Thyroid gland (tissue), 4 donors: ENCODE data around the gene PPP1R13B. TPM values are rescaled to one million over a fixed set of nuclear protein-coding genes. Genes with fewer than 3 reads are reported as not detected.
A peak's percentile ranks its signal among the peaks of the same experiment; 100 is the strongest.

Experiments
- DNase-seq, 2 donors: peaks; one replicate each; pipeline ENCODE4 v3.0.0-alpha.2; 2019
- H3K27ac ChIP-seq, 3 donors: fragments of 200-600 bp; sonication (generic); 1 replicate in 2 of 3; 2 replicates in 1 of 3; pipeline ENCODE4 v1.5.1; 2016 to 2019; ENCODE audit warnings: mild to moderate bottlenecking in 1 of 3, moderate library complexity in 1 of 3
- H3K27me3 ChIP-seq: fragments of 200-600 bp; sonication (generic); one replicate; pipeline ENCODE4 v1.5.1; 2019
- H3K36me3 ChIP-seq, 2 donors: fragments of 200-600 bp; sonication (generic); one replicate each; pipeline ENCODE4 v1.5.1; 2016 to 2019
- H3K4me1 ChIP-seq, 2 donors: fragments of 200-600 bp; sonication (generic); one replicate each; pipeline ENCODE4 v1.5.1; 2017 to 2019
- H3K4me3 ChIP-seq, 3 donors: fragments of 200-600 bp; sonication (generic); replicated peaks in 1 of 3; 1 replicate in 2 of 3; 2 replicates in 1 of 3; pipeline ENCODE4 v1.5.1; 2016; ENCODE audit warnings: mild to moderate bottlenecking in 1 of 3
- H3K9me3 ChIP-seq: fragments of 200-600 bp; sonication (generic); one replicate; pipeline ENCODE4 v1.5.1; 2017
- CTCF ChIP-seq, 6 experiments: fragments of 200-600 bp in 3 of 6; fragments of 450-650 bp in 3 of 6; sonication (generic) in 3 of 6; IDR thresholded peaks; one replicate each; pipeline ENCODE4 v1.5.1; 2016 to 2019; ENCODE audit warnings: antibody characterized with exemption in 6 of 6, mild to moderate bottlenecking in 2 of 6, inconsistent platforms in 1 of 6, moderate library complexity in 1 of 6
- POLR2A ChIP-seq, 2 donors: fragments of 450-650 bp; IDR thresholded peaks; one replicate each; pipeline ENCODE4 v1.6.1; 2017; ENCODE audit warnings: antibody characterized with exemption in 2 of 2, mild to moderate bottlenecking in 2 of 2, moderate library complexity in 1 of 2
- WGBS, 2 donors: methylation state at CpG; one replicate each; pipeline ENCODE4 v1.1.5; 2017; 5-methylcytosine and 5-hydroxymethylcytosine counted together
- intact Hi-C: fragments of 100-400 bp; cut with DNase I; formaldehyde crosslinking; loops from one replicate; pipeline ENCODE4 v1.15.1; 2023
- total RNA-seq, 4 donors: library from RNA; depleted of rRNA; stranded (reverse); fragments of >200 nt; gene quantifications; one replicate each; pipeline ENCODE4 v1.2.3, GENCODE V29; 2016

PPP1R13B gene
- total RNA-seq, 4 donors from 2014 or later = 77.0 to 131 (median 81.8) TPM

DNA sequence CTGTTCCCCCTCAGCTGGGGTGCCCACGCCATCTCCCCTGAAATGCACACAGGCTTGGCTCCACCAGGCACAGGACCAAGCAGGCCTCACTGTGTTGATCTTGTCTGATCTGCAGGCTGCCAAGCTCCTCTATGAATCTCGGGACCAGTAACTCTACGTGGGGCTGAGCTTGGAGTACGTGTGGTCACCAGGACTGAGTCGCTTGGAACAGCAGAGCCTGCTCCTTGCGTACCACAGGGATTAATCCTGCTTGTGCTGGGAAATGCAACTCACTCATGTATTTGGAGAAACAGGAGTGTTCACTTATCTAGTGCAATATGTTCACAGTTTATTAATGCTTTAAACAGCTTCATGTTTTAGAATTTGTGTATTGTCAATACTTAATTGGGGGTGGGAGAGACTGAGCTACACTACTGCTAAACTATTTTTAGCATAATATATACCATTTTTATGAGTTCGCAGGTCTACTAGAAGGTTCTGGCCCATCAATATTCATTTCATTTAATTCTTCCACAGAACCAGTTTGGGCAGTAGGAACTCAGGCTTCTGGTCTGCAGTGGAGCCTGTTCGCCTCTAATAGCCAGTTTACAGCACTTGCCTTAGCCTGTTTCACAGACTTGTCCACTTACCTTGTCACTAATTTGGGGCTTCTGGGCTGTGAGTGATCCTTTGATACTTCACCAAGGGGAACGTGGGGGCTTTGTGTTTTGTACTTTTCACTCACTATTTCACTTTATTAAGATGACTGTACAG, 114.3 kb downstream of the PPP1R13B start:
- H3K27me3 ChIP-seq = no peaks in the 10 kb centered on the region
- peak overlapping the region in 1 of 3 donors; percentile 10 for H3K27ac ChIP-seq
- WGBS, 2 donors = 84 to 92% methylated on average over 8 to 9 of the region's 9 CpGs
- intact Hi-C loops = no loop called here
- H3K4me1 ChIP-seq = peaks cover 28 to 48% of the 10 kb centered on the region in 2 donors
- TF ChIP-seq CTCF (IDR thresholded peaks at IDR 0.05) = no peak
- TF ChIP-seq POLR2A (IDR thresholded peaks at IDR 0.05) = no peak
- H3K36me3 ChIP-seq = peaks cover 39 to 40% of the 10 kb centered on the region in 2 donors
- no peak for DNase-seq
- H3K9me3 ChIP-seq = no peaks in the 10 kb centered on the region
- H3K4me3 ChIP-seq = no peak overlapping the region

DNA sequence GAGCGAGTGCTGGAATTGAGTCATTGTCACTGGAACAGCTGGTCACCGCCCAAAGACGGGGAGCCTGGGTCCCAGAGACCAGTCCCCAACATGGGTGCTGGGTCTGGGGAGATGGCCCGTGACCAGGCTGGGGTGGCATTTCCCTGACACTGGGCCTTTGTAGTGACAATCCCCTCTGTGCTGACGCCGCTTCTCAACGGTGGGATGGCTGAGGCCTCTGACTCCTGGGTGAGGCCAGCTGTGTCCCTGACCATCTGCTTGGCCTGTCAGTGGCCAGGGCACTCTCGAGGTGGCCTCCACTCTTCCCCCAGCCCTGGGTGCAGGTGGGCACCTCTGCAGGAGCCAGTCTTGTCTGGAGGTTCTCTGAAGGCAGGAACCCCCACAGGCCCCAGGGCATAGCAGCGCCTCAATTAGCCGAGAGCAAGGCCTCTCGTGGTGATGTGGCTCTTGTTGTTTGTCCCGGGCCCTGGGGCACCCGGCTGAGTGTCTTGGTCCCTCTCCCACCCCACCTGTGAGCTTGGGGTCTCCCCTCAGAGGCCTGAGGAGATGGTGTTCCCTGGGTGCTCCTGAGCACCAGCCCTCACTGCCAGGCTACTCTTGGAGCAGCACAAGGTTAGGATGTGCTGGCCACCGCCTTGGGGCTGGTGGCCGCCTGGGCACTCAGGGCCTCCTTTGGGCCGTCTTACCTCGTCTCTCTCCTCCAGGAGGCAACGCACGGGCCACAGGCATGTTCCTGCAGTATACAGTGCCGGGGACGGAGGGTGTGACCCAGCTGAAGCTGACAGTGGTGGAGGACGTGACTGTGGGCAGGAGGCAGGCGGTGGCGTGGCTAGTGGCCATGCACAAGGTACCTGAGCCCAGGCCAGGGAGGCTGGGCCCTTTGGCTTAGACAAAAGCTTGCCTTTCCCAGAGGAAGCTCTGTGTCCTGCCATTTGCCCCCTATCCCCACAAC, 115.2 kb downstream of the PPP1R13B start:
- 82 to 90% methylated on average over 10 to 21 of the region's 24 CpGs for WGBS, 2 donors
- H3K9me3 ChIP-seq = no peaks in the 10 kb centered on the region
- DNase-seq = no peak
- no peaks in the 10 kb centered on the region for H3K27me3 ChIP-seq
- TF ChIP-seq POLR2A (IDR thresholded peaks at IDR 0.05) (no peak), CTCF (IDR thresholded peaks at IDR 0.05) (no peak)
- no peak overlapping the region for H3K27ac ChIP-seq
- intact Hi-C loops = no loop called here
- peaks cover 31 to 32% of the 10 kb centered on the region in 2 donors for H3K36me3 ChIP-seq
- no peak overlapping the region for H3K4me3 ChIP-seq
- peaks cover 30 to 51% of the 10 kb centered on the region in 2 donors for H3K4me1 ChIP-seq

DNA sequence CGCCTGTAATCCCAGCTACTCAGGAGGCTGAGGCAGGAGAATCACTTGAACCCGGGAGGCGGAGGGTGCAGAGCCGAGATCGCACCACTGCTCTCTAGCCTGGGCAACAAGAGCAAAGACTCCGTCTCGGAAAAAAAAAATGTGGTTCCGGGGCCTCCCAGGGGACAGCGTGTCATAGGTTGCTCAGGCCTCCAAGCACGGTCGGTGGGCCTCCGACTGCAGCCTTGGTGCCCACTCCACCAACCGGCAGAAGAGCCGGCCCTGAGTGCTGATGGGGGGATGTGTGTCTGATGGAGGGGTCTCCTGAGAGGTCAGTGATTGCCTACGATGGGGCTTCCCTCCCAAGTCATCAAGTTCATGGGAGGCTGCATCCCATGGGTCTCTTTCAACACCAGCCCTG, 115.9 kb downstream of the PPP1R13B start:
- WGBS, 2 donors = 89 to 95% methylated on average over 14 to 15 of the region's 15 CpGs
- Histone ChIP-seq H3K36me3 (peaks cover 31% of the 10 kb centered on the region in 2 donors), H3K27me3 (no peaks in the 10 kb centered on the region), H3K9me3 (no peaks in the 10 kb centered on the region), H3K27ac (no peak overlapping the region), H3K4me1 (peaks cover 25 to 44% of the 10 kb centered on the region in 2 donors), H3K4me3 (no peak overlapping the region)
- intact Hi-C loops = no loop called here
- TF ChIP-seq POLR2A (IDR thresholded peaks at IDR 0.05) (no peak), CTCF (IDR thresholded peaks at IDR 0.05) (no peak)
- DNase-seq = no peak

GRCh38 chr14:103730490-103731035, 116.8 kb downstream of the PPP1R13B start:
- intact Hi-C loops = no loop called here
- no peaks in the 10 kb centered on the region for H3K27me3 ChIP-seq
- no peak overlapping the region for H3K4me3 ChIP-seq
- DNase-seq = no peak
- 83 to 90% methylated on average over 7 to 10 of the region's 15 CpGs for WGBS, 2 donors
- H3K27ac ChIP-seq = peak overlapping the region in 2 of 3 donors; percentile 92
- H3K9me3 ChIP-seq = no peaks in the 10 kb centered on the region
- H3K36me3 ChIP-seq = peaks cover 22 to 31% of the 10 kb centered on the region in 2 donors
- H3K4me1 ChIP-seq = peaks cover 19 to 35% of the 10 kb centered on the region in 2 donors
- no peak for TF ChIP-seq POLR2A (IDR thresholded peaks at IDR 0.05)
- TF ChIP-seq CTCF (IDR thresholded peaks at IDR 0.05) = no peak
